Measurements from ENCODE around the gene C8B.

C8B gene

GRCh38 chr1:56933606-56934005 lies 32.2 kb downstream of the C8B start:
- no peak for DNase-seq (ENCODE audit: low read depth in 1 of 2, low spot score in 1 of 2)

GRCh38 chr1:56933161-56933560 lies 32.7 kb downstream of the C8B start:
- no peak for DNase-seq (ENCODE audit: low read depth in 1 of 2, low spot score in 1 of 2)

- no peak for DNase-seq (ENCODE audit: low read depth in 1 of 2, low spot score in 1 of 2)
Measured at GRCh38 chr1:56931686-56932085, 34.1 kb downstream of the C8B start.

GRCh38 chr1:56931211-56931610 lies 34.6 kb downstream of the C8B start:
- DNase-seq (ENCODE audit: low read depth in 1 of 2, low spot score in 1 of 2), result no peak

GRCh38 chr1:56929492-56929891 lies 36.3 kb downstream of the C8B start:
- no peak for DNase-seq (ENCODE audit: low read depth in 1 of 2, low spot score in 1 of 2)

GRCh38 chr1:56927986-56928385 lies 37.8 kb downstream of the C8B start:
- DNase-seq (ENCODE audit: low read depth in 1 of 2, low spot score in 1 of 2), result no peak

- no peak for DNase-seq (ENCODE audit: low read depth in 1 of 2, low spot score in 1 of 2)
Measured at GRCh38 chr1:56927171-56927570, 38.6 kb downstream of the C8B start.

- DNase-seq (ENCODE audit: low read depth in 1 of 2, low spot score in 1 of 2), result no peak
Measured at GRCh38 chr1:56925193-56925592, 40.6 kb downstream of the C8B start.

- DNase-seq (ENCODE audit: low read depth in 1 of 2, low spot score in 1 of 2), result no peak
Measured at GRCh38 chr1:56924116-56924515, 41.7 kb downstream of the C8B start.

- no peak for DNase-seq (ENCODE audit: low read depth in 1 of 2, low spot score in 1 of 2)
Measured at GRCh38 chr1:56923201-56923600, 42.6 kb downstream of the C8B start.

GRCh38 chr1:56922507-56922906 lies 43.3 kb downstream of the C8B start:
- no peak for DNase-seq (ENCODE audit: low read depth in 1 of 2, low spot score in 1 of 2)

GRCh38 chr1:56922070-56922469 lies 43.7 kb downstream of the C8B start:
- no peak for DNase-seq (ENCODE audit: low read depth in 1 of 2, low spot score in 1 of 2)

GRCh38 chr1:56921479-56921878 lies 44.3 kb downstream of the C8B start:
- no peak for DNase-seq (ENCODE audit: low read depth in 1 of 2, low spot score in 1 of 2)

GRCh38 chr1:56920591-56921001 lies 45.2 kb downstream of the C8B start:
- DNase-seq (ENCODE audit: low read depth in 1 of 2, low spot score in 1 of 2), result no peak

GRCh38 chr1:56917356-56917755 lies 48.5 kb downstream of the C8B start:
- no peak for DNase-seq (ENCODE audit: low read depth in 1 of 2, low spot score in 1 of 2)

GRCh38 chr1:56916630-56917029 lies 49.2 kb downstream of the C8B start:
- no peak for DNase-seq (ENCODE audit: low read depth in 1 of 2, low spot score in 1 of 2)

- no peak for DNase-seq (ENCODE audit: low read depth in 1 of 2, low spot score in 1 of 2)
Measured at GRCh38 chr1:56915960-56916359, 49.9 kb downstream of the C8B start.

GRCh38 chr1:56912325-56912724 lies 53.5 kb downstream of the C8B start:
- DNase-seq (ENCODE audit: low read depth in 1 of 2, low spot score in 1 of 2), result no peak

- DNase-seq (ENCODE audit: low read depth in 1 of 2, low spot score in 1 of 2), result no peak
Measured at GRCh38 chr1:56911098-56911938, 54.5 kb downstream of the C8B start.

- no peak for DNase-seq (ENCODE audit: low read depth in 1 of 2, low spot score in 1 of 2)
Measured at GRCh38 chr1:56910441-56910985, 55.3 kb downstream of the C8B start.

GRCh38 chr1:56908619-56909221 lies 57.1 kb downstream of the C8B start:
- no peak for DNase-seq (ENCODE audit: low read depth in 1 of 2, low spot score in 1 of 2)

- no peak for DNase-seq (ENCODE audit: low read depth in 1 of 2, low spot score in 1 of 2)
Measured at GRCh38 chr1:56905667-56906066, 60.1 kb downstream of the C8B start.

All from stimulated activated CD4-positive, alpha-beta T cell treated with anti-CD3 and anti-CD28 coated beads, Interleukin-15, amount 100 ng/mL, for 1 hour (primary cell).